Fibroblast of lung (primary cell): ENCODE results near the gene KCNJ9. TPM values are rescaled to one million over a fixed set of nuclear protein-coding genes. Genes with fewer than 3 reads are reported as not detected.
A peak's percentile ranks its signal among the peaks of the same experiment; 100 is the strongest.

Experiments
- DNase-seq, 2 donors: peaks; one replicate each; pipeline versions ENCODE4 v3.0.0 to v3.0.0-alpha.2; 2010; ENCODE audit warnings: low read depth in 2 of 2
- H2AFZ ChIP-seq: 2 replicates; pipeline ENCODE4 v1.5.1; 2012; ENCODE audit warnings: low read length, control low read depth, inconsistent platforms
- H3K27ac ChIP-seq: 2 replicates; pipeline ENCODE4 v1.5.1; 2011; ENCODE audit warnings: low read length, control low read depth; ENCODE audit not compliant: insufficient read depth
- H3K27me3 ChIP-seq: 2 replicates; pipeline ENCODE4 v1.5.1; 2011; ENCODE audit warnings: mild to moderate bottlenecking, low read length; ENCODE audit not compliant: control insufficient read depth, insufficient read depth
- H3K36me3 ChIP-seq: 2 replicates; pipeline ENCODE4 v1.5.1; 2011; ENCODE audit warnings: low read length; ENCODE audit not compliant: control insufficient read depth, insufficient read depth
- H3K4me1 ChIP-seq: 2 replicates; pipeline ENCODE4 v1.5.1; 2011; ENCODE audit warnings: low read length; ENCODE audit not compliant: control insufficient read depth, insufficient read depth; ENCODE audit errors: extremely low read depth
- H3K4me2 ChIP-seq: 2 replicates; pipeline ENCODE4 v1.5.1; 2011; ENCODE audit warnings: low read length, control low read depth; ENCODE audit not compliant: insufficient read depth; ENCODE audit errors: extremely low read depth
- H3K4me3 ChIP-seq, 4 experiments: fragments of 200-600 bp in 1 of 4; sonication (generic) in 1 of 4; replicated peaks in 1 of 4; 2 replicates each; pipeline ENCODE4 v1.5.1; 2011 to 2016; ENCODE audit warnings: low read length in 4 of 4, low read depth in 3 of 4, mild to moderate bottlenecking in 3 of 4, control low read depth in 2 of 4, inconsistent platforms in 1 of 4, mixed read lengths in 1 of 4; ENCODE audit not compliant: insufficient read depth in 1 of 4; ENCODE audit errors: control extremely low read depth in 1 of 4
- H3K79me2 ChIP-seq: 2 replicates; pipeline ENCODE4 v1.5.1; 2012; ENCODE audit warnings: mild to moderate bottlenecking, low read length, inconsistent platforms; ENCODE audit not compliant: control insufficient read depth, insufficient read depth
- H3K9ac ChIP-seq: 2 replicates; pipeline ENCODE4 v1.5.1; 2011; ENCODE audit warnings: mild to moderate bottlenecking, low read length, control low read depth; ENCODE audit not compliant: insufficient read depth
- H3K9me3 ChIP-seq: 2 replicates; pipeline ENCODE4 v1.5.1; 2012; ENCODE audit warnings: low read depth, low read length; ENCODE audit not compliant: control insufficient read depth, insufficient read depth
- H4K20me1 ChIP-seq: 2 replicates; pipeline ENCODE4 v1.5.1; 2011; ENCODE audit warnings: low read length; ENCODE audit not compliant: control insufficient read depth, insufficient read depth; ENCODE audit errors: extremely low read depth
- CTCF ChIP-seq, 2 donors: IDR thresholded peaks in 1 of 2; conservative IDR thresholded peaks in 1 of 2; 1 replicate in 1 of 2; 2 replicates in 1 of 2; pipeline ENCODE4 v1.5.1; 2011 to 2012; ENCODE audit warnings: low read length in 2 of 2, control low read depth in 1 of 2, inconsistent platforms in 1 of 2, low read depth in 1 of 2, mild to moderate bottlenecking in 1 of 2
- EZH2 ChIP-seq: IDR thresholded peaks from 2 replicates; pipeline ENCODE4 v1.5.1; 2012; ENCODE audit warnings: low read length, control low read depth, mild to moderate bottlenecking; ENCODE audit errors: missing control alignments
- polyA plus RNA-seq, 2 donors: library from polyadenylated mRNA; depleted of rRNA in 1 of 2; stranded (reverse) in 1 of 2; unstranded in 1 of 2; fragments of >200 nt; gene quantifications; 2 replicates each; pipeline ENCODE4 v1.2.1, GENCODE V29; 2011 to 2012; ENCODE audit warnings: missing spikeins in 1 of 2
- total RNA-seq: library from RNA; depleted of rRNA; stranded (reverse); fragments of >200 nt; gene quantifications from 2 replicates; pipeline ENCODE4 v1.2.1, GENCODE V29; 2014

KCNJ9 gene
- total and polyA plus RNA-seq, 2 donors (not counting 1 experiment from before 2014, with no cell fraction given), result under 0.01 TPM; not detected in 1

- H3K4me3 ChIP-seq, result peak within 1 kb of the TSS; percentile 25 to 65 (median 43)
- H3K27me3 ChIP-seq, result peaks cover 40% of the 10 kb centered on the region
- no peaks in the 10 kb centered on the region for H3K36me3 ChIP-seq
- no peak for DNase-seq
- peak within 1 kb of the TSS; percentile 70 for H2AFZ ChIP-seq
- no peak within 1 kb of the TSS for H3K9ac ChIP-seq
- TF ChIP-seq EZH2 (no peak), CTCF (conservative IDR thresholded peaks at IDR 0.05 in 1 of 2, IDR thresholded peaks at IDR 0.05 in 1 of 2; ENCODE audit: low read depth in 1 of 2, low read length in 2 of 2) (no peak)
- H3K9me3 ChIP-seq, result no peaks in the 10 kb centered on the region
- peak within 1 kb of the TSS; percentile 80 for H3K4me2 ChIP-seq
- H3K27ac ChIP-seq, result no peak within 1 kb of the TSS
- H3K4me1 ChIP-seq, result no peaks in the 10 kb centered on the region
- no peaks in the 10 kb centered on the region for H4K20me1 ChIP-seq
- no peaks in the 10 kb centered on the region for H3K79me2 ChIP-seq
These were observed 11.7 kb upstream of the KCNJ9 start, which contains the start of gene KCNJ10 for GRCh38 chr1:160069460-160070231. Gene KCNJ10, minus strand, starts transcription at chr1:160070160. Its CDS starts 27,628 bp downstream, at chr1:160042532.

- Histone ChIP-seq H3K79me2 (no peaks in the 10 kb centered on the region), H2AFZ (peak overlapping the region; percentile 70), H4K20me1 (no peaks in the 10 kb centered on the region), H3K4me1 (no peaks in the 10 kb centered on the region), H3K27me3 (peaks cover 40% of the 10 kb centered on the region), H3K4me3 (peak overlapping the region; percentile 25 to 65 (median 43)), H3K9me3 (no peaks in the 10 kb centered on the region), H3K4me2 (peak overlapping the region; percentile 80), H3K36me3 (no peaks in the 10 kb centered on the region), H3K9ac (no peak overlapping the region), H3K27ac (no peak overlapping the region)
- peak; percentile 28 to 42 for DNase-seq
- TF ChIP-seq CTCF (conservative IDR thresholded peaks at IDR 0.05 in 1 of 2, IDR thresholded peaks at IDR 0.05 in 1 of 2; ENCODE audit: low read depth in 1 of 2, low read length in 2 of 2), result no peak
- peak; percentile 72 for TF ChIP-seq EZH2
These were observed 10.8 kb upstream of the KCNJ9 start for GRCh38 chr1:160070243-160071163.

- Histone ChIP-seq H3K36me3 (no peaks in the 10 kb centered on the region), H3K4me2 (no peak overlapping the region), H3K9me3 (no peaks in the 10 kb centered on the region), H3K4me3 (no peak overlapping the region), H2AFZ (no peak overlapping the region), H3K79me2 (no peaks in the 10 kb centered on the region), H3K27me3 (peaks cover 47% of the 10 kb centered on the region), H3K9ac (no peak overlapping the region), H3K27ac (no peak overlapping the region), H3K4me1 (no peaks in the 10 kb centered on the region), H4K20me1 (no peaks in the 10 kb centered on the region)
- TF ChIP-seq EZH2 (no peak), CTCF (conservative IDR thresholded peaks at IDR 0.05 in 1 of 2, IDR thresholded peaks at IDR 0.05 in 1 of 2; ENCODE audit: low read depth in 1 of 2, low read length in 2 of 2) (no peak)
- no peak for DNase-seq
These were observed 10.0 kb upstream of the KCNJ9 start for GRCh38 chr1:160071289-160071688.
